PFSK-1 (cell line): ENCODE results near the gene FUBP3.

ENCODE experiments used
- FOXP2 ChIP-seq: optimal IDR thresholded peaks from 2 replicates; pipeline ENCODE3; 2011; ENCODE audit warnings: borderline replicate concordance, control low read depth, inconsistent platforms; ENCODE audit not compliant: insufficient read depth; ENCODE audit errors: extremely low read length, extremely low read depth
- POLR2AphosphoS5 ChIP-seq: IDR thresholded peaks from 2 replicates; pipeline ENCODE4 v1.6.1; 2012; ENCODE audit warnings: low read depth, mild to moderate bottlenecking, control low read depth, low read length, moderate library complexity
- REST ChIP-seq, 2 experiments: IDR thresholded peaks; 2 replicates each; pipeline versions ENCODE4 v1.6.1 to v1.8.0; 2011 to 2012; ENCODE audit warnings: low read depth in 2 of 2, low read length in 2 of 2, control low read depth in 1 of 2, inconsistent platforms in 1 of 2, mild to moderate bottlenecking in 1 of 2, moderate library complexity in 1 of 2; ENCODE audit not compliant: insufficient read depth in 1 of 2
- SIN3A ChIP-seq: IDR thresholded peaks from 2 replicates; pipeline ENCODE4 v1.6.1; 2012; ENCODE audit warnings: mild to moderate bottlenecking, low read length, moderate library complexity, borderline replicate concordance; ENCODE audit not compliant: insufficient read depth
- TAF1 ChIP-seq: IDR thresholded peaks from 2 replicates; pipeline ENCODE4 v1.6.1; 2012; ENCODE audit warnings: low read length, control low read depth, borderline replicate concordance; ENCODE audit not compliant: insufficient read depth

Gene FUBP3

GRCh38 chr9:130668659-130669058 lies 89.3 kb downstream of the FUBP3 start:
- no peak for TF ChIP-seq SIN3A
- TF ChIP-seq FOXP2: no peak
- no peak for TF ChIP-seq POLR2AphosphoS5
- no peak for TF ChIP-seq REST (IDR thresholded peaks at IDR 0.05; ENCODE audit: insufficient read depth in 1 of 2, low read depth in 2 of 2, low read length in 2 of 2)
- TF ChIP-seq TAF1: no peak

GRCh38 chr9:130669965-130670364 lies 90.6 kb downstream of the FUBP3 start:
- TF ChIP-seq POLR2AphosphoS5: no peak
- no peak for TF ChIP-seq SIN3A
- no peak for TF ChIP-seq REST (IDR thresholded peaks at IDR 0.05; ENCODE audit: insufficient read depth in 1 of 2, low read depth in 2 of 2, low read length in 2 of 2)
- no peak for TF ChIP-seq TAF1
- no peak for TF ChIP-seq FOXP2

GRCh38 chr9:130670644-130671043 lies 91.3 kb downstream of the FUBP3 start:
- TF ChIP-seq FOXP2 (no peak), REST (IDR thresholded peaks at IDR 0.05; ENCODE audit: insufficient read depth in 1 of 2, low read depth in 2 of 2, low read length in 2 of 2) (no peak), POLR2AphosphoS5 (no peak)

GRCh38 chr9:130672466-130672865 lies 93.1 kb downstream of the FUBP3 start:
- no peak for TF ChIP-seq SIN3A

GRCh38 chr9:130672933-130673615 lies 93.7 kb downstream of the FUBP3 start:
- no peak for TF ChIP-seq TAF1
- no peak for TF ChIP-seq POLR2AphosphoS5
- no peak for TF ChIP-seq SIN3A
- TF ChIP-seq FOXP2: no peak
- TF ChIP-seq REST (IDR thresholded peaks at IDR 0.05; ENCODE audit: insufficient read depth in 1 of 2, low read depth in 2 of 2, low read length in 2 of 2): no peak
